HTR-8/SVneo (cell line): Measurements from ENCODE around the gene ATXN1.
"Not testable (repeated sequence)": the region's sequence is repeated elsewhere in the genome, so short reads cannot be mapped to it uniquely, and the experiment has no call there.

Experiments used
- DNase-seq: peaks from one replicate; pipeline ENCODE4 v3.0.0; 2011; ENCODE audit warnings: low spot score, mixed read lengths; ENCODE audit not compliant: insufficient read length
- FAIRE-seq: peaks from 2 replicates; lab custom pipeline; 2011; peaks lifted over from hg19 to GRCh38; lab: Jason Lieb, UNC

The ATXN1 gene

GRCh38 chr6:16706491-16706890 is 54.8 kb downstream of the ATXN1 start:
- not testable (repeated sequence) for DNase-seq, FAIRE-seq

GRCh38 chr6:16706029-16706428 is 55.2 kb downstream of the ATXN1 start:
- FAIRE-seq (no peak), DNase-seq (no peak)

GRCh38 chr6:16705081-16705993 is 55.9 kb downstream of the ATXN1 start:
- FAIRE-seq (no peak), DNase-seq (no peak)

- DNase-seq = no peak
- no peak for FAIRE-seq
Observed at GRCh38 chr6:16704401-16705045, 56.7 kb downstream of the ATXN1 start.

GRCh38 chr6:16702627-16703378 is 58.5 kb downstream of the ATXN1 start:
- DNase-seq, FAIRE-seq: not testable (repeated sequence)

GRCh38 chr6:16700916-16701234 is 60.4 kb downstream of the ATXN1 start:
- DNase-seq (no peak), FAIRE-seq (no peak)

- DNase-seq (no peak), FAIRE-seq (no peak)
Observed at GRCh38 chr6:16700202-16700915, 60.9 kb downstream of the ATXN1 start.

GRCh38 chr6:16698997-16699868 is 62.0 kb downstream of the ATXN1 start:
- no peak for FAIRE-seq
- no peak for DNase-seq

- DNase-seq (no peak), FAIRE-seq (no peak)
Observed at GRCh38 chr6:16698162-16698533, 63.1 kb downstream of the ATXN1 start.

- FAIRE-seq (no peak), DNase-seq (no peak)
Observed at GRCh38 chr6:16697437-16698161, 63.7 kb downstream of the ATXN1 start.

GRCh38 chr6:16696496-16696895 is 64.8 kb downstream of the ATXN1 start:
- DNase-seq (no peak), FAIRE-seq (no peak)

GRCh38 chr6:16694781-16695578 is 66.3 kb downstream of the ATXN1 start:
- DNase-seq (no peak), FAIRE-seq (no peak)

GRCh38 chr6:16691324-16691723 is 69.9 kb downstream of the ATXN1 start:
- FAIRE-seq = no peak
- no peak for DNase-seq

GRCh38 chr6:16690608-16691142 is 70.6 kb downstream of the ATXN1 start:
- DNase-seq = no peak
- FAIRE-seq = no peak

- FAIRE-seq (no peak), DNase-seq (no peak)
Observed at GRCh38 chr6:16689788-16690607, 71.3 kb downstream of the ATXN1 start.

- no peak for DNase-seq
- FAIRE-seq = peak; percentile 69
Observed at GRCh38 chr6:16688984-16689636, 72.2 kb downstream of the ATXN1 start.
